Parathyroid adenoma (tissue), 2 donors: ENCODE measurements around the gene DUOX2.
A peak's percentile ranks its signal among the peaks of the same experiment; 100 is the strongest.

Experiments used
- H2AFZ ChIP-seq: fragments of 300-600 bp; sonication (generic); one replicate; pipeline ENCODE4 v1.7.0; 2017; ENCODE audit warnings: antibody characterized with exemption, mild to moderate bottlenecking
- H3K27ac ChIP-seq: fragments of 300-600 bp; sonication (generic); one replicate; pipeline ENCODE4 v1.7.0; 2017
- H3K27me3 ChIP-seq: fragments of 300-600 bp; sonication (generic); one replicate; pipeline ENCODE4 v1.7.0; 2017; ENCODE audit warnings: low read length; ENCODE audit not compliant: control insufficient read depth, insufficient read depth
- H3K36me3 ChIP-seq: fragments of 300-600 bp; sonication (generic); one replicate; pipeline ENCODE4 v1.7.0; 2017; ENCODE audit warnings: low read length; ENCODE audit not compliant: control insufficient read depth, insufficient read depth
- H3K4me1 ChIP-seq: fragments of 300-600 bp; sonication (generic); one replicate; pipeline ENCODE4 v1.7.0; 2017; ENCODE audit warnings: control low read depth
- H3K4me2 ChIP-seq: fragments of 300-600 bp; sonication (generic); one replicate; pipeline ENCODE4 v1.7.0; 2017; ENCODE audit warnings: low read length
- H3K4me3 ChIP-seq: fragments of 300-600 bp; sonication (generic); one replicate; pipeline ENCODE4 v1.7.0; 2017; ENCODE audit warnings: low read depth, low read length
- H3K79me2 ChIP-seq: fragments of 300-600 bp; sonication (generic); one replicate; pipeline ENCODE4 v1.7.0; 2017; ENCODE audit warnings: control low read depth
- H3K9ac ChIP-seq: fragments of 300-600 bp; sonication (generic); one replicate; pipeline ENCODE4 v1.7.0; 2017; ENCODE audit warnings: mild to moderate bottlenecking
- H3K9me3 ChIP-seq: fragments of 300-600 bp; sonication (generic); one replicate; pipeline ENCODE4 v1.7.0; 2017; ENCODE audit warnings: low read length; ENCODE audit not compliant: control insufficient read depth
- CTCF ChIP-seq: fragments of 300-600 bp; sonication (generic); IDR thresholded peaks from one replicate; pipeline ENCODE4 v1.7.0; 2017; ENCODE audit warnings: antibody characterized with exemption, mild to moderate bottlenecking
- donor health status: primary hyperparathyroidism.

Gene DUOX2

GRCh38 chr15:45133561-45133920 lies 19.6 kb upstream of the DUOX2 start:
- Histone ChIP-seq H3K36me3 (no peaks in the 10 kb centered on the region), H3K4me2 (no peak overlapping the region), H3K27ac (no peak overlapping the region), H2AFZ (no peak overlapping the region), H3K4me3 (no peak overlapping the region), H3K27me3 (no peaks in the 10 kb centered on the region), H3K79me2 (no peaks in the 10 kb centered on the region), H3K4me1 (no peaks in the 10 kb centered on the region), H3K9ac (no peak overlapping the region), H3K9me3 (no peaks in the 10 kb centered on the region)
- TF ChIP-seq CTCF: no peak

- Histone ChIP-seq H3K27me3 (no peaks in the 10 kb centered on the region), H3K9ac (no peak overlapping the region), H3K27ac (no peak overlapping the region), H3K79me2 (no peaks in the 10 kb centered on the region), H3K4me1 (no peaks in the 10 kb centered on the region), H3K4me3 (no peak overlapping the region), H3K4me2 (no peak overlapping the region), H3K36me3 (no peaks in the 10 kb centered on the region), H2AFZ (no peak overlapping the region), H3K9me3 (no peaks in the 10 kb centered on the region)
- no peak for TF ChIP-seq CTCF
Measured at GRCh38 chr15:45132844-45133560, 19.0 kb upstream of the DUOX2 start.

- H3K27ac ChIP-seq: no peak overlapping the region
- no peak overlapping the region for H3K4me3 ChIP-seq
- H3K9me3 ChIP-seq: no peaks in the 10 kb centered on the region
Measured at GRCh38 chr15:45131510-45131909, 17.5 kb upstream of the DUOX2 start.

GRCh38 chr15:45130291-45131000 lies 16.5 kb upstream of the DUOX2 start:
- Histone ChIP-seq H3K27me3 (no peaks in the 10 kb centered on the region), H3K27ac (no peak overlapping the region), H3K4me2 (peak overlapping the region; percentile 59), H3K9me3 (no peaks in the 10 kb centered on the region), H2AFZ (peak overlapping the region; percentile 62), H3K4me1 (no peaks in the 10 kb centered on the region), H3K4me3 (peak overlapping the region; percentile 6), H3K79me2 (no peaks in the 10 kb centered on the region), H3K36me3 (no peaks in the 10 kb centered on the region), H3K9ac (no peak overlapping the region)
- TF ChIP-seq CTCF: no peak

More at GRCh38 chr15:45131510-45131909, 17.5 kb upstream of the DUOX2 start:
- Histone ChIP-seq H3K4me1 (no peaks in the 10 kb centered on the region), H3K27me3 (no peaks in the 10 kb centered on the region), H3K4me2 (no peak overlapping the region), H2AFZ (no peak overlapping the region), H3K36me3 (no peaks in the 10 kb centered on the region), H3K9ac (no peak overlapping the region), H3K79me2 (no peaks in the 10 kb centered on the region)
- no peak for TF ChIP-seq CTCF
